ENCODE measurements around the gene ZNF644.

DNA sequence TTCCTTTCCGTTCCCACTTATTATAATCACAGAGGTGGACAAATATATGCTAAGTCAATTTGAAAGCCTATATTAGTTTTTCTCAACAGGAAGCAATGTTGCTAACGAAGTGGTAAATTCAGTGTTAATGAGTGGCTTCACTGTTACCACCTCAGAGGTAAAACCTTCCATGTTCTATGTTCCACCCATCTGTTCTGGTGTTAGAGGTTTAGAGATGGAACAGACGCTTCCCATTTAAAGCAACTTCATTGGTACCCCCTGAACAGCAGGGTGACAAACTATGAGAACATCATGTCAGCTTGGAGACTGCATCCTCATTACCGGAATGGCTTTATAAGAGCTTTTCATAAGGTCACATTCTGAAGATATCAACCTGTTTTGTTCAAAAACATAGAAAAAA, 77.9 kb downstream of the ZNF644 start:
- TF ChIP-seq, protein P1, sequence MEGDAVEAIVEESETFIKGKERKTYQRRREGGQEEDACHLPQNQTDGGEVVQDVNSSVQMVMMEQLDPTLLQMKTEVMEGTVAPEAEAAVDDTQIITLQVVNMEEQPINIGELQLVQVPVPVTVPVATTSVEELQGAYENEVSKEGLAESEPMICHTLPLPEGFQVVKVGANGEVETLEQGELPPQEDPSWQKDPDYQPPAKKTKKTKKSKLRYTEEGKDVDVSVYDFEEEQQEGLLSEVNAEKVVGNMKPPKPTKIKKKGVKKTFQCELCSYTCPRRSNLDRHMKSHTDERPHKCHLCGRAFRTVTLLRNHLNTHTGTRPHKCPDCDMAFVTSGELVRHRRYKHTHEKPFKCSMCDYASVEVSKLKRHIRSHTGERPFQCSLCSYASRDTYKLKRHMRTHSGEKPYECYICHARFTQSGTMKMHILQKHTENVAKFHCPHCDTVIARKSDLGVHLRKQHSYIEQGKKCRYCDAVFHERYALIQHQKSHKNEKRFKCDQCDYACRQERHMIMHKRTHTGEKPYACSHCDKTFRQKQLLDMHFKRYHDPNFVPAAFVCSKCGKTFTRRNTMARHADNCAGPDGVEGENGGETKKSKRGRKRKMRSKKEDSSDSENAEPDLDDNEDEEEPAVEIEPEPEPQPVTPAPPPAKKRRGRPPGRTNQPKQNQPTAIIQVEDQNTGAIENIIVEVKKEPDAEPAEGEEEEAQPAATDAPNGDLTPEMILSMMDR (IDR thresholded peaks at IDR 0.05): no peak
- TF ChIP-seq SMAD4 (CRISPR knock-in tag; IDR thresholded peaks at IDR 0.05) (no peak), OVOL2 (CRISPR knock-in tag; IDR thresholded peaks at IDR 0.05; ENCODE audit: borderline replicate concordance) (no peak)

Measured in WTC11 (cell line).